Naive B cell (primary cell): ENCODE data around the gene NELL1. TPM values are rescaled to one million over a fixed set of nuclear protein-coding genes. Genes with fewer than 3 reads are reported as not detected.

ENCODE experiments used
- ATAC-seq, 2 donors: fragments of 150-1000 bp; cut with Tn5 transposase; 2 replicates each; pipeline ENCODE4 v1.10.0; 2021; ENCODE audit warnings: low read depth in 2 of 2, mild to moderate bottlenecking in 2 of 2, moderate library complexity in 2 of 2
- DNase-seq: peaks from one replicate; pipeline ENCODE4 v3.0.0; 2022
- H3K27ac Mint-ChIP-seq, 6 donors: one replicate each; pipeline ENCODE4 v1.8.0; 2020 to 2022; ENCODE audit warnings: mild to moderate bottlenecking in 6 of 6, mixed read lengths in 6 of 6, moderate library complexity in 5 of 6, inconsistent platforms in 2 of 6
- H3K27me3 Mint-ChIP-seq, 3 donors: one replicate each; pipeline ENCODE4 v1.8.0; 2021 to 2022; ENCODE audit warnings: mixed read lengths in 3 of 3, mild to moderate bottlenecking in 1 of 3
- H3K36me3 Mint-ChIP-seq, 2 donors: one replicate each; pipeline ENCODE4 v1.8.0; 2020 to 2022; ENCODE audit warnings: mixed read lengths in 2 of 2, inconsistent platforms in 1 of 2, mild to moderate bottlenecking in 1 of 2
- H3K4me1 Mint-ChIP-seq, 3 donors: one replicate each; pipeline ENCODE4 v1.8.0; 2020 to 2022; ENCODE audit warnings: mixed read lengths in 3 of 3, inconsistent platforms in 1 of 3, mild to moderate bottlenecking in 1 of 3, moderate library complexity in 1 of 3
- H3K4me3 Mint-ChIP-seq, 8 donors: one replicate each; pipeline ENCODE4 v1.8.0; 2020 to 2022; ENCODE audit warnings: mild to moderate bottlenecking in 8 of 8, mixed read lengths in 8 of 8, moderate library complexity in 8 of 8, inconsistent platforms in 2 of 8
- H3K9me3 Mint-ChIP-seq, 7 donors: one replicate each; pipeline ENCODE4 v1.8.0; 2020 to 2022; ENCODE audit warnings: mixed read lengths in 7 of 7, mild to moderate bottlenecking in 5 of 7, inconsistent platforms in 2 of 7, moderate library complexity in 1 of 7
- polyA plus RNA-seq, 6 donors: library from polyadenylated mRNA; unstranded; fragments of 300-500 nt; fragmentation: Illumina TruSeq; gene quantifications; one replicate each; pipeline ENCODE4 v1.2.3, GENCODE V29; 2021; ENCODE audit warnings: low read depth in 6 of 6

NELL1 gene
- polyA plus RNA-seq, 6 donors from 2014 or later = not detected

- no peak for ATAC-seq
- H3K4me3 Mint-ChIP-seq = no peak overlapping the region
These were observed 29.0 kb upstream of the NELL1 start for GRCh38 chr11:20640401-20640800.

GRCh38 chr11:20644360-20644759 lies 25.0 kb upstream of the NELL1 start:
- H3K9me3 Mint-ChIP-seq = peaks cover 0 to 2% (median 0%) of the 10 kb centered on the region in 7 donors
- no peaks in the 10 kb centered on the region for H3K4me1 Mint-ChIP-seq
- ATAC-seq (no peak), DNase-seq (no peak)
- no peaks in the 10 kb centered on the region for H3K36me3 Mint-ChIP-seq
- no peak overlapping the region for H3K27ac Mint-ChIP-seq
- H3K4me3 Mint-ChIP-seq = no peak overlapping the region
- peaks cover 9 to 26% (median 18%) of the 10 kb centered on the region in 3 donors for H3K27me3 Mint-ChIP-seq

More at GRCh38 chr11:20640401-20640800, 29.0 kb upstream of the NELL1 start:
- Mint-ChIP-seq H3K27ac (peak overlapping the region in 1 of 6 donors; percentile 17), H3K36me3 (no peaks in the 10 kb centered on the region), H3K27me3 (peaks cover 21 to 26% (median 25%) of the 10 kb centered on the region in 3 donors), H3K9me3 (peaks cover 0 to 2% (median 0%) of the 10 kb centered on the region in 7 donors), H3K4me1 (no peaks in the 10 kb centered on the region)
- DNase-seq = no peak

GRCh38 chr11:20647976-20648565 lies 21.3 kb upstream of the NELL1 start:
- Mint-ChIP-seq H3K27ac (no peak overlapping the region), H3K27me3 (peaks cover 6 to 27% (median 17%) of the 10 kb centered on the region in 3 donors), H3K9me3 (no peaks in the 10 kb centered on the region), H3K36me3 (no peaks in the 10 kb centered on the region), H3K4me3 (no peak overlapping the region), H3K4me1 (no peaks in the 10 kb centered on the region)
- ATAC-seq (no peak), DNase-seq (peak; percentile 8)

GRCh38 chr11:20652150-20652806 lies 17.1 kb upstream of the NELL1 start:
- H3K36me3 Mint-ChIP-seq = no peaks in the 10 kb centered on the region
- DNase-seq = no peak
- no peak overlapping the region for H3K27ac Mint-ChIP-seq
- no peak for ATAC-seq
- no peaks in the 10 kb centered on the region for H3K9me3 Mint-ChIP-seq
- H3K27me3 Mint-ChIP-seq = peaks cover 19 to 33% (median 20%) of the 10 kb centered on the region in 3 donors
- H3K4me1 Mint-ChIP-seq = no peaks in the 10 kb centered on the region
- no peak overlapping the region for H3K4me3 Mint-ChIP-seq

- no peak for DNase-seq
- H3K9me3 Mint-ChIP-seq = no peaks in the 10 kb centered on the region
- H3K27me3 Mint-ChIP-seq = peaks cover 11 to 33% (median 19%) of the 10 kb centered on the region in 3 donors
- H3K4me1 Mint-ChIP-seq = no peaks in the 10 kb centered on the region
- no peaks in the 10 kb centered on the region for H3K36me3 Mint-ChIP-seq
- ATAC-seq = no peak
- no peak overlapping the region for H3K4me3 Mint-ChIP-seq
- no peak overlapping the region for H3K27ac Mint-ChIP-seq
These were observed 15.3 kb upstream of the NELL1 start for GRCh38 chr11:20654038-20654437.

GRCh38 chr11:20656901-20657300 lies 12.5 kb upstream of the NELL1 start:
- ATAC-seq (no peak), DNase-seq (no peak)
- H3K9me3 Mint-ChIP-seq = peaks cover 0 to 5% (median 2%) of the 10 kb centered on the region in 7 donors
- no peak overlapping the region for H3K27ac Mint-ChIP-seq
- H3K36me3 Mint-ChIP-seq = peaks cover 0 to 1% of the 10 kb centered on the region in 2 donors
- H3K4me3 Mint-ChIP-seq = no peak overlapping the region
- no peaks in the 10 kb centered on the region for H3K4me1 Mint-ChIP-seq
- peaks cover 11 to 33% (median 19%) of the 10 kb centered on the region in 3 donors for H3K27me3 Mint-ChIP-seq

GRCh38 chr11:20658135-20658534 lies 11.3 kb upstream of the NELL1 start:
- H3K36me3 Mint-ChIP-seq = peaks cover 0 to 9% of the 10 kb centered on the region in 2 donors
- no peak for ATAC-seq
- no peaks in the 10 kb centered on the region for H3K4me1 Mint-ChIP-seq
- DNase-seq = no peak
- H3K27ac Mint-ChIP-seq = no peak overlapping the region
- peaks cover 6 to 14% (median 9%) of the 10 kb centered on the region in 7 donors for H3K9me3 Mint-ChIP-seq
- H3K4me3 Mint-ChIP-seq = no peak overlapping the region
- peaks cover 10 to 26% (median 11%) of the 10 kb centered on the region in 3 donors for H3K27me3 Mint-ChIP-seq

- no peak overlapping the region for H3K4me3 Mint-ChIP-seq
- DNase-seq (no peak), ATAC-seq (no peak)
- peaks cover 0 to 9% of the 10 kb centered on the region in 2 donors for H3K36me3 Mint-ChIP-seq
- H3K27ac Mint-ChIP-seq = peak overlapping the region in 1 of 6 donors; percentile 28
- peaks cover 6 to 21% (median 10%) of the 10 kb centered on the region in 7 donors for H3K9me3 Mint-ChIP-seq
- H3K4me1 Mint-ChIP-seq = no peaks in the 10 kb centered on the region
- peaks cover 24 to 32% (median 26%) of the 10 kb centered on the region in 3 donors for H3K27me3 Mint-ChIP-seq
These were observed 7.9 kb upstream of the NELL1 start for GRCh38 chr11:20661445-20661844.

- H3K9me3 Mint-ChIP-seq = peaks cover 8 to 25% (median 10%) of the 10 kb centered on the region in 7 donors
- H3K27me3 Mint-ChIP-seq = peaks cover 28 to 32% (median 30%) of the 10 kb centered on the region in 3 donors
These were observed 7.5 kb upstream of the NELL1 start for GRCh38 chr11:20661850-20662249.

GRCh38 chr11:20668131-20668809 lies 1.1 kb upstream of the NELL1 start:
- peaks cover 0 to 7% of the 10 kb centered on the region in 2 donors for H3K36me3 Mint-ChIP-seq

More at GRCh38 chr11:20661850-20662249, 7.5 kb upstream of the NELL1 start:
- no peak for ATAC-seq
- DNase-seq = no peak
- no peak overlapping the region for H3K4me3 Mint-ChIP-seq
- peak overlapping the region in 1 of 6 donors; percentile 28 for H3K27ac Mint-ChIP-seq
- H3K36me3 Mint-ChIP-seq = peaks cover 0 to 9% of the 10 kb centered on the region in 2 donors
- H3K4me1 Mint-ChIP-seq = no peaks in the 10 kb centered on the region

GRCh38 chr11:20669820-20670684 lies 666 bp downstream of the NELL1 start:
- Mint-ChIP-seq H3K9me3 (peaks cover 0 to 18% (median 6%) of the 10 kb centered on the region in 7 donors), H3K4me3 (peak overlapping the region in 4 of 8 donors; percentile 1 to 34 (median 22)), H3K27ac (no peak overlapping the region), H3K27me3 (peaks cover 60 to 89% (median 73%) of the 10 kb centered on the region in 3 donors), H3K4me1 (peaks cover 10 to 15% (median 14%) of the 10 kb centered on the region in 3 donors), H3K36me3 (peaks cover 0 to 7% of the 10 kb centered on the region in 2 donors)
- DNase-seq = no peak
- no peak for ATAC-seq

More at GRCh38 chr11:20668131-20668809, 1.1 kb upstream of the NELL1 start:
- H3K27ac Mint-ChIP-seq = no peak overlapping the region
- DNase-seq (no peak), ATAC-seq (no peak)
- peak overlapping the region in 2 of 8 donors; percentile 19 to 58 for H3K4me3 Mint-ChIP-seq
- peaks cover 10 to 15% (median 14%) of the 10 kb centered on the region in 3 donors for H3K4me1 Mint-ChIP-seq
- H3K9me3 Mint-ChIP-seq = peaks cover 0 to 18% (median 7%) of the 10 kb centered on the region in 7 donors
- peaks cover 60 to 83% (median 70%) of the 10 kb centered on the region in 3 donors for H3K27me3 Mint-ChIP-seq

- Mint-ChIP-seq H3K4me3 (peak overlapping the region in 2 of 8 donors; percentile 40 to 66), H3K36me3 (peaks cover 0 to 7% of the 10 kb centered on the region in 2 donors), H3K9me3 (peaks cover 0 to 13% (median 6%) of the 10 kb centered on the region in 7 donors), H3K27me3 (peaks cover 51 to 91% (median 72%) of the 10 kb centered on the region in 3 donors), H3K4me1 (peaks cover 10 to 15% (median 14%) of the 10 kb centered on the region in 3 donors), H3K27ac (no peak overlapping the region)
- ATAC-seq (no peak), DNase-seq (no peak)
These were observed 1.6 kb downstream of the NELL1 start for GRCh38 chr11:20670932-20671403.
